GM13977 (cell line): Measurements from ENCODE around the gene REG4.
A peak's percentile ranks its signal among the peaks of the same experiment; 100 is the strongest.

Experiments used
- DNase-seq: peaks from one replicate; pipeline ENCODE4 v3.0.0; 2012; ENCODE audit warnings: low spot score
- in situ Hi-C: fragments of 300-500 bp; cut with MboI; formaldehyde crosslinking; loops from one replicate; pipeline ENCODE4 v1.12.0; 2022; ENCODE audit warnings: low sequenced_read_pairs, low pct_unique_long_range_greater_than_20kb, mixed read lengths, inconsistent platforms; ENCODE audit not compliant: unreplicated experiment
- TF ChIP-seq, protein P1 (sequence below): IDR thresholded peaks from 2 replicates; pipeline ENCODE4 v1.5.1; 2012; ENCODE audit warnings: mild to moderate bottlenecking, control low read depth; ENCODE audit not compliant: insufficient read depth; ENCODE audit errors: extremely low read depth, missing control alignments

Gene REG4

GRCh38 chr1:119808972-119809550 is 2.2 kb downstream of the REG4 start:
- TF ChIP-seq, protein P1, sequence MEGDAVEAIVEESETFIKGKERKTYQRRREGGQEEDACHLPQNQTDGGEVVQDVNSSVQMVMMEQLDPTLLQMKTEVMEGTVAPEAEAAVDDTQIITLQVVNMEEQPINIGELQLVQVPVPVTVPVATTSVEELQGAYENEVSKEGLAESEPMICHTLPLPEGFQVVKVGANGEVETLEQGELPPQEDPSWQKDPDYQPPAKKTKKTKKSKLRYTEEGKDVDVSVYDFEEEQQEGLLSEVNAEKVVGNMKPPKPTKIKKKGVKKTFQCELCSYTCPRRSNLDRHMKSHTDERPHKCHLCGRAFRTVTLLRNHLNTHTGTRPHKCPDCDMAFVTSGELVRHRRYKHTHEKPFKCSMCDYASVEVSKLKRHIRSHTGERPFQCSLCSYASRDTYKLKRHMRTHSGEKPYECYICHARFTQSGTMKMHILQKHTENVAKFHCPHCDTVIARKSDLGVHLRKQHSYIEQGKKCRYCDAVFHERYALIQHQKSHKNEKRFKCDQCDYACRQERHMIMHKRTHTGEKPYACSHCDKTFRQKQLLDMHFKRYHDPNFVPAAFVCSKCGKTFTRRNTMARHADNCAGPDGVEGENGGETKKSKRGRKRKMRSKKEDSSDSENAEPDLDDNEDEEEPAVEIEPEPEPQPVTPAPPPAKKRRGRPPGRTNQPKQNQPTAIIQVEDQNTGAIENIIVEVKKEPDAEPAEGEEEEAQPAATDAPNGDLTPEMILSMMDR: peak; percentile 85
- peak; percentile 71 for DNase-seq
- in situ Hi-C loops: no loop called here

DNA sequence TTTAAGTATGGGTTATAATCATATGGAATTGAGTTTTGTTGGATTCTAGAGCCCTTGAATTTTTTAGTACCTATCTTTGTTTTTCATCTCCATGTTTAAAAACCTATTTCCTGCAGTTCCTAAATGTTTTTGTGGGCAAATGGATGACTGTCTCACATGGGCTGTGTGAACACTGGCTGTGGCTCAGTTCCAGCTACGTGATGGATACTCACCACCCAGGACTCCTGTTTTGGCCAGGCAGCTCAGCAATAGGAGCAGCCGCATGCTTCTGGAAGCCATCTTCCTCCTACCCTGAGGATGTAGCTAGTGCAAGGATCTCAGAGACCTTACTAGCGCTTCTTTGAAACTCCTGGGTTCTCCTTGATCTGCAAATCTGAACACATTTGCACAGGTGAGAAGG is 2.8 kb downstream of the REG4 start:
- in situ Hi-C loops: no loop called here
- no peak for DNase-seq
- TF ChIP-seq, protein P1: peak; percentile 1

GRCh38 chr1:119806489-119806888 is 4.8 kb downstream of the REG4 start:
- in situ Hi-C loops: no loop called here
- TF ChIP-seq, protein P1: no peak
- no peak for DNase-seq

DNA sequence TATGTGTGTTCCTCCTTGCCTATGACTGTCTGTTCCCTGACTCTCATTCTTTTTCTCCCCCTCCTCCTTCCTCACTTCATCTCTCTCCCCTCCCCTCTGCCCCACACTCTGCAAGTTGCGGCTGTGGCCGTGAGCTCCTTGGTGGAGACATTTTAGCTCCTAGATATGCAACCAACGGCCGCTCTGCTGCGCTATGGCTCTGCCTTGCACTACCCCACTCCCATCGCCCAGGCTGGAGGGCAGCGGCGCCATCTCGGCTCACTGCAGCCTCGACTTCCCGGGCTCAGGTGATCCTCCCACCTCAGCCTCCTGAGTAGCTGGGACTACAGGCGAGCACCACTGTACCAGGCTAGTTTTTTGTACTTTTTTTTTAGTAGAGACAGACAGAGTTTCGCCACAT is 5.5 kb downstream of the REG4 start:
- in situ Hi-C loops: no loop called here
- TF ChIP-seq, protein P1: no peak
- DNase-seq: no peak

DNA sequence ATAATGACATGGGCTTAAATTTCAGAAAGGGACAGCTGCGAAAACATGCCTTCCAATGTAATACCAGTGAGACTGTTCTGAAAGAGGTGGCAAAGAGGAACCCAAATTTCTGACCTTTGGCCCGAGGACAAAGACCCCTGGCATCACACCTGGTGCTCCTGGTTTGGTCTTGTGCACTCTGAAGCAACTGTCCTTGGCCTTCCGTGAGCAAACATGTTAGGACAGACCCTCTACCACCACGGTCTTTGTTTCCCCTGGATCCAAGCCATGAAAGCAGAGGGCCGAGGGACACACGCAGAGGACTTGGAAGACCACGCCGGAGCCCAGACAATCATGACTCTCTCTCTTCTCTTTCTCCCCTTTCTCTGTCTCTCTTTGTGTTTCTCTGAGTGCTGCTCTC is 6.0 kb downstream of the REG4 start:
- DNase-seq: no peak
- TF ChIP-seq, protein P1: no peak
- in situ Hi-C loops: no loop called here

DNA sequence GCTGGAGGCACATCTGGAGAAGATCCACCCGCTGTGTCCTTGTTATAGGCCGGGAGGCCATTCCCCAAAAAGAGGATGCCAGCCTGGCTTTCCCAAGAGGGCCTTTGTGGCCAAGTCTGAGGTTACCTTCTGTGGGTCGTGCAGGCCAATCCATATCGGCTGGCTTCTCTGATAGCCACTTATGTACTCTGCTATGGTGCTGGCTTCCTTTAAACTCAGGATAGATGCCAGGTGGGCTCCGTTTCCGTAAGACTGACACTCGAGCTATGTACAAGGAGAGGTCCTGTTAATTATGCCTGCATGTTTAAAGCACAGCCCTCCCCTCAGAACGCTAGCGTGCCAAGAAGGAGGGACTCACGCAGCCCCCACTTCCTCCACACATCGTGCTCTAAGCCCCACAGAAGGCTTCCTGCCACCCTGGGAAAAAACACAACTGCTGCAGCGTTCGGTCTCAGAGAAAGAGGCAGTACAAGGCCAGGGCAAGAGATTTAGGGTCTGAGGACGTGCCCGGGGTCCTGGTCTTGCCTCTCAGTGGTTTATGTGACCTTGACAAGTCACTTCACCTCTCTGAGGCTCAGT is 11.6 kb downstream of the REG4 start:
- no peak for DNase-seq
- in situ Hi-C loops: no loop called here
- TF ChIP-seq, protein P1: no peak
